Mammary epithelial cell (primary cell): ENCODE results near the gene CA6.

Source experiments
- EZH2 ChIP-seq: IDR thresholded peaks from 2 replicates; pipeline ENCODE4 v1.6.1; 2012; ENCODE audit warnings: low read length, inconsistent platforms, borderline replicate concordance
- TF ChIP-seq, protein P1 (sequence below), 2 donors: IDR thresholded peaks in 1 of 2; conservative IDR thresholded peaks in 1 of 2; 2 replicates each; pipeline ENCODE4 v1.5.1; 2011 to 2012; ENCODE audit warnings: inconsistent platforms in 2 of 2, low read length in 2 of 2, mild to moderate bottlenecking in 2 of 2, control low read depth in 1 of 2, low read depth in 1 of 2; ENCODE audit not compliant: insufficient read depth in 1 of 2; ENCODE audit errors: extremely low read depth in 1 of 2

DNA sequence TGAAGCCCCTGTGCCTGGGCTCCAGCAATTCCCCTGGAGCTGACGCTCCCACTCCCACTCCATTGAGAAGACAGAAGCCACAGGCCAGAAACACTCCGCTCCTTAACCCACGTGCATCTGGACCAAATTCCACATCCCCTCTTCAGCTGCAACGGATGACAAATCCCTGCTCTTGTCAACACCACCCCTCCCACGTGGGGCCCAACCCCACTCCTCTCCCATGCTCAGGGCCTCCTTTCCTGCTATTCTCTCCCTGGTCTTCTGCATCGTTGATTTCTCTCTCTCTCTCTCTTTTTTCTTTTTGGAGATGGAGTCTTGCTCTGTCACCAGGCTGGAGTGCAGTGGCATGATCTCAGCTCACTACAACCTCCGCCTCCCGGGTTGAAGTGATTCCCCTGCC lies 18.3 kb downstream of the CA6 start:
- TF ChIP-seq, protein P1, sequence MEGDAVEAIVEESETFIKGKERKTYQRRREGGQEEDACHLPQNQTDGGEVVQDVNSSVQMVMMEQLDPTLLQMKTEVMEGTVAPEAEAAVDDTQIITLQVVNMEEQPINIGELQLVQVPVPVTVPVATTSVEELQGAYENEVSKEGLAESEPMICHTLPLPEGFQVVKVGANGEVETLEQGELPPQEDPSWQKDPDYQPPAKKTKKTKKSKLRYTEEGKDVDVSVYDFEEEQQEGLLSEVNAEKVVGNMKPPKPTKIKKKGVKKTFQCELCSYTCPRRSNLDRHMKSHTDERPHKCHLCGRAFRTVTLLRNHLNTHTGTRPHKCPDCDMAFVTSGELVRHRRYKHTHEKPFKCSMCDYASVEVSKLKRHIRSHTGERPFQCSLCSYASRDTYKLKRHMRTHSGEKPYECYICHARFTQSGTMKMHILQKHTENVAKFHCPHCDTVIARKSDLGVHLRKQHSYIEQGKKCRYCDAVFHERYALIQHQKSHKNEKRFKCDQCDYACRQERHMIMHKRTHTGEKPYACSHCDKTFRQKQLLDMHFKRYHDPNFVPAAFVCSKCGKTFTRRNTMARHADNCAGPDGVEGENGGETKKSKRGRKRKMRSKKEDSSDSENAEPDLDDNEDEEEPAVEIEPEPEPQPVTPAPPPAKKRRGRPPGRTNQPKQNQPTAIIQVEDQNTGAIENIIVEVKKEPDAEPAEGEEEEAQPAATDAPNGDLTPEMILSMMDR (conservative IDR thresholded peaks at IDR 0.05 in 1 of 2, IDR thresholded peaks at IDR 0.05 in 1 of 2; ENCODE audit: extremely low read depth in 1 of 2, insufficient read depth in 1 of 2, low read depth in 1 of 2, low read length in 2 of 2), result no peak
- no peak for TF ChIP-seq EZH2
